ENCODE results near the gene PDZD8. TPM values are rescaled to one million over a fixed set of nuclear protein-coding genes. Genes with fewer than 3 reads are reported as not detected.

The PDZD8 gene
- total RNA-seq, 1 experiment from 2014 or later, result 13.6 TPM

DNA sequence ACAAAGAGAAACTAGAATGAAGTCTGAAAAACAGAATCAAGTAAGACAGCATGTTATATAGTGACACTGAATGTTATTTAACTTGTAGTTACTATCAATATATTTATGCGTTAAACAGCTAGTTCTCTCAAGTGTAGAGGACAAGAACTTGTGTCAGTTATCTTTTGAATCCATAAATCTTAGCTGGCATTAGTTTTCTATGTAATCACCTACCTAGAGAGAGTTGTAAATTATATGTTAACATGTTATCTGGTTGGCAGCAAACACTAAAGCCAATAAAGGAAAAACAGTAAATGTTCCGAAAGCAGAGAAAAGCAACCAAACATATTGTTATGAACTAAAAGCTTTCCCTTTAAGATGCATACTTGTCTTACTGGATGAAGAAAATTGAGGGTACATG, 97.6 kb downstream of the PDZD8 start:
- H3K27me3 ChIP-seq (ENCODE audit: low read length), result no peaks in the 10 kb centered on the region
- H3K9me3 ChIP-seq (ENCODE audit: low read length), result no peaks in the 10 kb centered on the region
- H4K20me1 ChIP-seq (ENCODE audit: low read length), result no peaks in the 10 kb centered on the region
- no peak overlapping the region for H3K4me2 ChIP-seq (ENCODE audit: low read length)
- H3K27ac ChIP-seq (ENCODE audit: low read length), result no peak overlapping the region
- no peak for DNase-seq
- no peaks in the 10 kb centered on the region for H3F3A ChIP-seq (ENCODE audit: low read length, unreplicated experiment)
- no TSS peak for BruUV-seq (replicated peaks)
- H3K36me3 ChIP-seq (ENCODE audit: low read depth, low read length), result no peaks in the 10 kb centered on the region
- ChIA-PET CTCF (no interaction called here), POLR2A (ENCODE audit: unreplicated experiment) (no interaction called here)
- intact Hi-C loops (cut with micrococcal nuclease), result no loop called here
- TF ChIP-seq EZH2phosphoT487 (IDR thresholded peaks at IDR 0.05; ENCODE audit: borderline replicate concordance, low read length), result no peak
- no peak for TF ChIP-seq CTCF (conservative IDR thresholded peaks at IDR 0.05; ENCODE audit: low read depth, low read length)
- TF ChIP-seq EZH2 (IDR thresholded peaks at IDR 0.05; ENCODE audit: low read length, unreplicated experiment), result no peak
- H3K9ac ChIP-seq (ENCODE audit: low read length), result no peak overlapping the region
- H3K4me3 ChIP-seq (ENCODE audit: low read length), result no peak overlapping the region
- no peak for ATAC-seq
- H3K4me1 ChIP-seq (ENCODE audit: insufficient read depth, low read length), result no peaks in the 10 kb centered on the region
- no peaks in the 10 kb centered on the region for H3K79me2 ChIP-seq (ENCODE audit: low read length)
- no peak overlapping the region for H2AFZ ChIP-seq (ENCODE audit: low read length)
- no peaks in the 10 kb centered on the region for H3K9me2 ChIP-seq (replicated peaks; ENCODE audit: low read length)

DNA sequence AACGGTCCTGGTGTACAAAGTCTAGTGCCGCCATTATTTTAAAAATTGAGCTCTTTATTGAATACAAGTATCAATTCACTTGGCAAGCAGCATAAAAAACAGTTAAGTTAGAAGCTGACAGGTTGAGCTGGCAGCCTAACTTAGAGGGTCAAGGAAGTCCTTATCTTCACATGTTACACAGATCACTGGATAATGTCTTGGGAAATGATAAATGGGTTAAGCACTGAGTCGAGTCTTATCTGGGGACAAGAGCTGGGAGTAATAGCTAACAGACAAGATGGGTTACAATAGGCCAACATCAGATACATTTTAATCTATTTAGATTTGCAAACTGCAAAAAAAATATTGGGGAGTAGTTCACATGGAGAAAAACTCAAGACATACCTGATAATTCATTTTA, 100.1 kb downstream of the PDZD8 start:
- no peaks in the 10 kb centered on the region for H3F3A ChIP-seq (ENCODE audit: low read length, unreplicated experiment)
- POLR2A ChIA-PET (ENCODE audit: unreplicated experiment), result no interaction called here
- H3K36me3 ChIP-seq (ENCODE audit: low read depth, low read length), result no peaks in the 10 kb centered on the region
- DNase-seq (no peak), ATAC-seq (no peak)
- TF ChIP-seq EZH2 (IDR thresholded peaks at IDR 0.05; ENCODE audit: low read length, unreplicated experiment), result no peak
- TF ChIP-seq EZH2phosphoT487 (IDR thresholded peaks at IDR 0.05; ENCODE audit: borderline replicate concordance, low read length), result no peak
- TF ChIP-seq CTCF (conservative IDR thresholded peaks at IDR 0.05; ENCODE audit: low read depth, low read length), result no peak
- peaks cover 18% of the 10 kb centered on the region for H3K4me1 ChIP-seq (ENCODE audit: insufficient read depth, low read length)
- no peak overlapping the region for H3K4me2 ChIP-seq (ENCODE audit: low read length)
- CTCF ChIA-PET, result no interaction called here
- H3K9me2 ChIP-seq (replicated peaks; ENCODE audit: low read length), result no peaks in the 10 kb centered on the region
- no TSS peak for BruUV-seq (replicated peaks)
- H3K9me3 ChIP-seq (ENCODE audit: low read length), result no peaks in the 10 kb centered on the region
- H2AFZ ChIP-seq (ENCODE audit: low read length), result no peak overlapping the region
- no peaks in the 10 kb centered on the region for H4K20me1 ChIP-seq (ENCODE audit: low read length)
- H3K9ac ChIP-seq (ENCODE audit: low read length), result no peak overlapping the region
- H3K79me2 ChIP-seq (ENCODE audit: low read length), result no peaks in the 10 kb centered on the region
- H3K27ac ChIP-seq (ENCODE audit: low read length), result no peak overlapping the region
- intact Hi-C loops (cut with micrococcal nuclease), result no loop called here
- H3K27me3 ChIP-seq (ENCODE audit: low read length), result no peaks in the 10 kb centered on the region
- H3K4me3 ChIP-seq (ENCODE audit: low read length), result no peak overlapping the region

- TF ChIP-seq EZH2 (IDR thresholded peaks at IDR 0.05; ENCODE audit: low read length, unreplicated experiment), result no peak
- TF ChIP-seq EZH2phosphoT487 (IDR thresholded peaks at IDR 0.05; ENCODE audit: borderline replicate concordance, low read length), result no peak
- TF ChIP-seq CTCF (conservative IDR thresholded peaks at IDR 0.05; ENCODE audit: low read depth, low read length), result no peak
- H3K9me2 ChIP-seq (replicated peaks; ENCODE audit: low read length), result no peaks in the 10 kb centered on the region
- H4K20me1 ChIP-seq (ENCODE audit: low read length), result no peaks in the 10 kb centered on the region
- H3K9ac ChIP-seq (ENCODE audit: low read length), result no peak overlapping the region
- ChIA-PET POLR2A (ENCODE audit: unreplicated experiment) (no interaction called here), CTCF (no interaction called here)
- no peaks in the 10 kb centered on the region for H3K79me2 ChIP-seq (ENCODE audit: low read length)
- peaks cover 18% of the 10 kb centered on the region for H3K4me1 ChIP-seq (ENCODE audit: insufficient read depth, low read length)
- intact Hi-C loops (cut with micrococcal nuclease), result no loop called here
- BruUV-seq (replicated peaks), result no TSS peak
- no peak for DNase-seq
- ATAC-seq, result no peak
- H3K4me2 ChIP-seq (ENCODE audit: low read length), result no peak overlapping the region
- H3K27ac ChIP-seq (ENCODE audit: low read length), result no peak overlapping the region
- no peak overlapping the region for H3K4me3 ChIP-seq (ENCODE audit: low read length)
- H3K27me3 ChIP-seq (ENCODE audit: low read length), result no peaks in the 10 kb centered on the region
- H3K36me3 ChIP-seq (ENCODE audit: low read depth, low read length), result no peaks in the 10 kb centered on the region
- H3K9me3 ChIP-seq (ENCODE audit: low read length), result no peaks in the 10 kb centered on the region
- H2AFZ ChIP-seq (ENCODE audit: low read length), result no peak overlapping the region
- H3F3A ChIP-seq (ENCODE audit: low read length, unreplicated experiment), result no peaks in the 10 kb centered on the region
Observed at GRCh38 chr10:117274509-117274908, 100.7 kb downstream of the PDZD8 start.
